ENCODE measurements around the gene KCNH1. TPM values are rescaled to one million over a fixed set of nuclear protein-coding genes. Genes with fewer than 3 reads are reported as not detected.

Gene KCNH1
- total and polyA plus RNA-seq, 2 experiments from 2014 or later, result 0.03 to 0.17 TPM

- Histone ChIP-seq H3K79me2 (no peaks in the 10 kb centered on the region), H3K9me3 (ENCODE audit: low read depth) (no peaks in the 10 kb centered on the region), H3K36me3 (replicated peaks; ENCODE audit: insufficient read depth, low read depth) (no peaks in the 10 kb centered on the region), H3K4me3 (no peak overlapping the region), H3K27me3 (peaks cover 3% of the 10 kb centered on the region), H3K4me2 (no peak overlapping the region), H3K27ac (no peak overlapping the region), H4K20me1 (ENCODE audit: insufficient read depth, poor library complexity, severe bottlenecking) (no peaks in the 10 kb centered on the region), H3K9me2 (replicated peaks; ENCODE audit: insufficient read depth) (no peaks in the 10 kb centered on the region), H2AFZ (no peak overlapping the region), H3K4me1 (ENCODE audit: insufficient read depth) (peaks cover 2% of the 10 kb centered on the region)
- TF ChIP-seq CTCF (IDR thresholded peaks at IDR 0.05; ENCODE audit: poor library complexity) (no peak), EZH2phosphoT487 (IDR thresholded peaks at IDR 0.05; ENCODE audit: low read depth, severe bottlenecking, unreplicated experiment) (no peak), EZH2 (IDR thresholded peaks at IDR 0.05; ENCODE audit: borderline replicate concordance) (no peak)
- no peak for DNase-seq (ENCODE audit: low spot score)
These were observed 506.2 kb downstream of the KCNH1 start for GRCh38 chr1:210627755-210628154.

Other genes with a start within 250 kb of the KCNH1 start
- 39.6 and 41.1 TPM in 2 replicates for gene RCOR3, start 125.2 kb upstream of the KCNH1 start, total RNA-seq
- gene RCOR3, start 125.2 kb upstream of the KCNH1 start, polyA plus RNA-seq, result 25.0 and 25.6 TPM in 2 replicates
- gene TRAF5, start 192.7 kb upstream of the KCNH1 start, total RNA-seq, result 8.3 and 8.8 TPM in 2 replicates
- 3.9 and 5.5 TPM in 2 replicates for gene TRAF5, start 192.7 kb upstream of the KCNH1 start, polyA plus RNA-seq